ENCODE measurements around the gene PARD3.
"Not testable (repeated sequence)": the region's sequence is repeated elsewhere in the genome, so short reads cannot be mapped to it uniquely, and the experiment has no call there.

GRCh38 chr10:34706992-34707391, 108.1 kb downstream of the PARD3 start:
- TF ChIP-seq RAD21 (conservative IDR thresholded peaks at IDR 0.05 in 1 of 2, IDR thresholded peaks at IDR 0.05 in 1 of 2); POLR2AphosphoS2 (conservative IDR thresholded peaks at IDR 0.05; ENCODE audit: low read length); CTCF (IDR thresholded peaks at IDR 0.05); JUN (IDR thresholded peaks at IDR 0.05); REST (IDR thresholded peaks at IDR 0.05); ESRRA (IDR thresholded peaks at IDR 0.05; ENCODE audit: borderline replicate concordance, low read length); CEBPB (IDR thresholded peaks at IDR 0.05): not testable (repeated sequence)

Data from A549 (cell line).